SIG-M5 treated with dmso at 0.1 percent for 504 hours (cell line): ENCODE results near the gene CDH4.
"Not testable (repeated sequence)": the region's sequence is repeated elsewhere in the genome, so short reads cannot be mapped to it uniquely, and the experiment has no call there.

ENCODE experiments used
- DNase-seq: peaks from one replicate; lab custom pipeline; 2025; ENCODE audit not compliant: unreplicated experiment; lab: John Stamatoyannopoulos, UW

The CDH4 gene

DNA sequence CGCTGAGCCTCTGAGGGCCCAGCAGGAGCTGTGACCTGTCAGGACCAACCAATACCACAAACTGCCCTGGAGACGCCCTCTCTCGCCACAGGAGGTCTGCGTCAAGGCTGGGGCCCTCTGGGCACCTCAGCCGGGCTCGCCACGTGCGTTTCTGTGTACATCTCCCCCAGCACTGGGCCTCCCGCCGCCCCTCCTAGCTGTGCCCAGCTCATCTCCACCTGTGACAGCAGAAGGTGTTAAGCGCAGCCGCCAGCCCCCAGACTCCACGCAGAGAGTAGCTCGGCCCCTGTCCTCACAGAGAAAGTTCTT, 722.2 kb downstream of the CDH4 start:
- DNase-seq, result no peak

DNA sequence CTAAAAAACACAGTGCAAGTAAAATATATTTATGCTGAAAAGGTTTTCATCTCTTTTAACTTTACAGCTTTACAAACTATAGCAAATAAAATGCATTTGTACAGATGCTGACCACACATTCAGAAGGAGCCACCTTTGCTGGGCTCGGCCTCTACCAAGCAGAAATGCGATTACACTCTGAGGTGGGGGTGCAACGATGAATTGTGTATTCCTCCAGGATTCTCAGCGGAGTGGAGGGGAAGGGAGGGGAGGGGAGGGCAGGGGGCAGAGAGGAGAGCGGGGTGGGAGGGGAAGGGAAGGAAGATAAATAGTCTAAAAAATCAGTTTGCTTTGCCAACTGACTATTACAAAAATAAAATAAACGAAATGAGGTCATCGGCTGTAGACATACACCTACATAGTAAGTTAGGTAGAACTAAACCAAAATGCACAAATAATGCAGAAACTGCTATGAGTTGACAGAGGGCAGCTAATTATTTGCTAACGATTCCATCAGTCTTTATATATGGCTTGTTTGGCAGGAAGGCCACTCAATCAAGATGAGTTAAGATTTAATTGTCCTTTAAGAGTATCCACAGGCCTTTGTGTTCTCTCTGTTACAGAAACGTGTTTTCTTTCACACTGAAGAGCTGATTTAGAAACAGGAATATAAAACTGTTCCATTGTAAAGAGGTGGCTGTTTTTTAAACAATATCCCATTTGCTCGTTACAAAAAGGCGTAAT, 723.5 kb downstream of the CDH4 start:
- DNase-seq, result no peak

DNA sequence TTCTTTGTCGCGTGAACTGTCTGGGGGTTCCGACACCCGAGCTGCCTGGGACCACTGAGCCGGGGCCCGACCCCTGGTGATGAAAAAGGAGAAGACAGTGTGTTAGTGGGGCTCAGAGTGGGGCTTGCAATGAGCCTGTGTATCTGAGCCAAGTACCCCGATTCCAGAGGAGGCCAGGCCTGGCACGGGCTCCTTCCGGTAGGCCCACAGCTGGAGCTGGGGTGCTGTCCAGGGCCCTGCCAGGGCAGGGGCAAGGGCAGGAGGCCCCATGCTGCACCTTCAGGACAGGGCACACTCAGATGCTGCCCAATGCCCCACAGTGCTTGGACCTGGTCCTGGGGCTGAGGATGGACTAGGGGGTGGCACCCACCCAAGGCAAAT, 724.2 kb downstream of the CDH4 start:
- DNase-seq, result no peak

DNA sequence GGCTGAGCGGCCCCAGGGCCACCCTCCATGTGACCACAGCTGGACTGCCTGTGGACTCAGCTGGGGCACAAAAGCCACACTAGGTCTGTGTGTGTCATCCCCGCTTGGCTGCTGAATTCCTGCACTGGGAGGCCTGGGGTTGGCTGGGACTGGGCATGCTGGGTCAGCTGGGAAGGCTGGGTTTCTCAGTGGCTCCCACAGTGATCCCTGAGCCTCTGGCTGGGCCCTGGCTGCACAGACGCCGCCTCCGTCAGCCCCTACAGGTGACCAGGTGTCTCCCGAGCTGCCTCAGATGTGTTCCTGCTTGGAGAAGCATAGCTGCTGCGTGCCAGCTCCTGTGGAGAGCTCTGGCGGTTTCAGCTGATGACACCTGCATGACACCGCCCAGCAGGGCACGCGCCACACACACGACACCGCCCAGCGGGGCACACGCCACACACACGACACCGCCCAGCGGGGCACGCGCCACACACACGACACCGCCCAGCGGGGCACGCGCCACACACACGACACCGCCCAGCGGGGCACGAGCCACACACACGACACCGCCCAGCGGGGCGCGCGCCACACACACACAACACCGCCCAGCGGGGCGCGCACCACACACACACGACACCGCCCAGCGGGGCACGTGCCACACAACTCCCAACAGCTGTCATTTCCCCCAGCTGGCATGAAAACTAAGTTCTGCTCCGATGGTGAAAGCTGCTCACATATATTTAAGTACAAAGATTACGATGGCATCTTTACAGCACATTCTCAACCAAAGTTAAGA, 724.8 kb downstream of the CDH4 start:
- no peak for DNase-seq

DNA sequence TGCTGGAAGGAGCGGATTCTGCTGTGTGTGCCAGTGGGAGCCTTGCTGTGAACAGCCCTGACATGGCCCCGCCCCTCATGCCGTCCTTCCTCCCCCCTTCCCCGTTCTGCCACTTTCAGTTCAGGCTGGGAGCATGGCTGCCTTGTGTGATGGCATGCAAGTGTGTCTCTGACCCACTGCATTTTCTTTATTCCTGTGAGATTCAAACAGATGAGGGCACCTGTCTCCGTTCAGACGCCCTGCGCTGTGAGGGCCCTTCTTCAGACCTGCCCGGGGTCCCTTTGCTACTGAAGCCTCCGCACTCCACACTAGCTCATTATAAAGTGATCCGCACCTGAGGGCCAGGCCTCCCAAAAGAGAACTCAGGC, 725.3 kb downstream of the CDH4 start:
- no peak for DNase-seq

DNA sequence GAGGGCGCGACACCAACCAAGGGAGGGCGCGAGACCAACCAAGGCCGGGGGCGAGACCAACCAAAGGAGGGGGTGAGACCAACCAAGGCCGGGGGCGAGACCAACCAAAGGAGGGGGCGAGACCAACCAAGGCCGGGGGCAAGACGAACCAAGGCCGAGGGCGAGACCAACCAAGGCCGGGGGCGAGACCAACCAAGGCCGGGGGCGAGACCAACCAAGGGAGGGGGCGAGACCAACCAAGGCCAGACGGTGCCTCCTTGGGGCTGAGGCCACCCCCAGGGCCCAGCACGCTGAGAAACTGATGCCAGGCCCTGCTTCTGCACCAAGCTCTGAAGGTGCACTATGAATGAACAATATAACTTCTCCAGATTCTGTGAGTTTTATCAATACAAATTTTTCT, 726.4 kb downstream of the CDH4 start:
- no peak for DNase-seq

DNA sequence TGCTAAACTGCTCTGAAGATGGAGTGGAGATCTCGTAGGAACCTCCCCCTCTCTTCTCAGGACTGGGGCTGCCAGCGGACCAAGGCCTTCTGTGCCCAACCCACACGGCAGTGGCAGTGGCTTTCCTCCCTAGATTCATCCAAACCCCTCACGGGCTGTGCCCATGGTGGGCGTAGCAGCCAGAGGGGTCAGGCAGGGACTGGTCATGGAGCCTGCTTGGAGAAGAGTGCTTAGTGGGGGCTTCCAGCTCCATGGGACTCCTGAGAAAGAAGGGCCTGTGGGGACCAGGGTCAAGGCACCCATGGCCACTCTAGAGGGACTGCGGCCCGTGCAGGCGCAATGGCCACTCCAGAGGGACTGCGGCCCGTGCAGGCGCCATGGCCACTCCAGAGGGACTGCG, 727.0 kb downstream of the CDH4 start:
- no peak for DNase-seq

DNA sequence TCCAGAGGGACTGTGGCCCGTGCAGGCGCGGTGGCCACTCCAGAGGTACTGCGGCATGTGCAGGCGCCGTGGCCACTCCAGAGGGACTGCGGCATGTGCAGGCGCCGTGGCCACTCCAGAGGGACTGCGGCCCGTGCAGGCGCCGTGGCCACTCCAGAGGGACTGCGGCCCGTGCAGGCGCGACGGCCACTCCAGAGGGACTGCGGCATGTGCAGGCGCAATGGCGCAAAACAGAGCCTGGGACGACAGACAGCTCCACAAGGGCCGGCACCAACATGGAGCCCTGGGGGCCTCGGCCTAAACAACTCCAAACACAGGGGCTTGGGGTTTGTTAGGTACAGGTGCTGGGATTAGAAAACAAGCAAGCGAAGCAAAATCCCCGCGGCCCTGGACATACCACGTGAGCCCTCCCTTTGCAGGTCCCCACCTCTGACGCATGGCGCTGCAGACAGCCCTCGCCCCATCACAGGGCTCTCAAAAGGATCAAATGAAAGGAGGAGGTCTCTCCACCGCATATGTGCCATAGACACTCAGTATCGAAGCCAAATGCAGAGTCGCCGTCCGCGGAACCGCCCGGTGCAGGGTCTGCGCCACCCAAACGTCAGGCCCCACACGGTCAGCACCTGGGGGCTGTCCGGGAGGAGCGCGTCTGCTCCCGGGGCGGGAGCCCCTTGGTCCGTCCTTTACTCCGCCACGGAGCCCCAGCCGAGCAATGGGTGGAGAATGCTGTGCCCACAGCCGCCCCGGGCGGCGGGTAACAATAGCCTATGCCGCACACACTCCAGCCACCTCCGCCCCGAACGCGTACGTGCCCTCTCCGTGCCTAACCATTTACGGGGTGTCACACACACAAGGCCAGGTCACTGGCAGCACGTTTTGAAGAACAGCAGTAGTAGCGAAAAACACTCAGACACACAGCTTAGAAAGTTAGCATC, 727.9 kb downstream of the CDH4 start:
- DNase-seq, result no peak

DNA sequence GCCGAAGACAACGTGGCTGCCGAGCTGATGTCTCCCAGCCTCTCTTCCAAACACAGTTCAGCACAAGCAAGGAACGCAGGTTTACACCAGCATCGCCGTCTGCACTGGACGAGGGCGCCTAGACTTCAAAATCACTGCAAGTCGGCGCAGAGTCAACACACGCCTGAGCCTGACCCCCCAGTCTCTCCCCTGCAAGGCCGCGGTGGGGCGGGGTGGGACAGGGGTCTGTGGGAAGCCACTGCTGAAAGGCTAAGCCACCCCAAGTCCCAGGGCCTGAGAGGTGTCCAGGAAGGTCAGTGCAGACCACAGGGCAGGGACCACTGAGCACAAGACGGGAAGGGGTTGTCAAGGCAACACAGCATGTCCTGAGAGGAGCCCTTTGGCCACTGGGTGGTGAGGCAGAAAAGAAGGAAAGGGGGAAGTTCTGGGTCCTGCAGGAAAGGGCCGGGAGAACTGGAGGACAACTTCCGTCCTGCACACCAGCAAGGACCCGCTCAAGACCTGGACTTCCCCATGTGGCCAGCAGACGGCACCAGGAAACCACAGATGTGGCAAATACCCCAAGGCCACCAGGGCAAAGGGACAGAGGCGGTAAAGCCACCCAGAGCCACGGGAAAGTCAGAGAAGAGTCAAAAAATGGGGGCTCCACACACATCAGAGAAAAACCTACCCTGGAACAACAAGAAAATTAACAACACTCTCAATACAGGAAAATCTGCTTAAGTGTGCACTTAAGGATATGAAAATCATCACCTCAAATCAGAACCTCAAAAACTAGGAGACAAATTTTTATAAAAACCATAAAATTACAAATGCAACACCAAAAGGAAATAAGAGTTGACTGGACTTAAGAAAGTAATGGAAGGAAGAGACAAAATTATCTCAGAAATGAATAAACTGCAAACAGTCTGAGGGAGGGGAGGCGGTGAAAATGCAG, 728.9 kb downstream of the CDH4 start:
- peak; percentile 33 for DNase-seq

DNA sequence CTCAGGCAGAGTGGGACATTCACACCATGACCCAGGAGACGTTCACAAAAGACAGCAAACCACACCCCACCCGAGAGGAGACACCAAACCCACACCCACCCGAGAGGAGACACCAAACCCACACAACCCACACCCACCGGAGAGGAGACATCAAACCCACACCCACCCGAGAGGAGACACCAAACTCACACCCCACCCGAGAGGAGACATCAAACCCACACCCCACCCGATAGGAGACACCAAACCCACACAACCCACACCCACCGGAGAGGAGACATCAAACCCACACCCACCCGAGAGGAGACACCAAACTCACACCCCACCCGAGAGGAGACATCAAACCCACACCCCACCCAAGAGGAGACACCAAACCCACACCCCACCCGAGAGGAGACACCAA, 729.6 kb downstream of the CDH4 start:
- not testable (repeated sequence) for DNase-seq

DNA sequence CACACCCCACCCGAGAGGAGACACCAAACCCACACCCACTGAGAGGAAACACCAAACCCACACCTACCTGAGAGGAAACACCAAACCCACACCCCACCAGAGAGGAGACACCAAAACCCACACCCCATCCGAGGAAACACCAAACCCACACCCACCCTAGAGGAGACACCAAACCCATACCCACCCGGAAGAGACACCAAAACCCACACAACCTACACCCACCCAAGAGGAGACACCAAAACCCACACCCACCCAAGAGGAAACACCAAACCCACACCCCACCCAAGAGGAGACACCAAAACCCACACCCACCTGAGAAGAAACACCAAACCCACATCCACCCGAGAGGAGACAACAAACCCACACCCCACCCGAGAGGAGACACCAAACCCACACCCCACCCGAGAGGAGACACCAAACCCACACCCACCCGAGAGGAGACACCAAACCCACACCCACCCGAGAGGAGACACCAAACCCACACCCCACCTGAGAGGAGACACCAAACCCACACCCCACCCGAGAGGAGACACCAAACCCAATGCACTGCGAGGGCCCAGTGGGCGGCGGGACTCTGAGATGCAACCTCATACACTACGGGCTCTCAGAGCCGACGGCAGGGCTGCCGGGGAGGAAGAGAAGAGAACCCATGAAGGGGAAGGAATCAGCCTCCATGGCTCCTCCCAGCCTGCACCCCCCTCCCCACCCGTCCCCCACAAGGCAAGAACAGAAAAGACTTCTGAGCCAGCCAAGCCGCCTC, 730.3 kb downstream of the CDH4 start:
- no peak for DNase-seq

DNA sequence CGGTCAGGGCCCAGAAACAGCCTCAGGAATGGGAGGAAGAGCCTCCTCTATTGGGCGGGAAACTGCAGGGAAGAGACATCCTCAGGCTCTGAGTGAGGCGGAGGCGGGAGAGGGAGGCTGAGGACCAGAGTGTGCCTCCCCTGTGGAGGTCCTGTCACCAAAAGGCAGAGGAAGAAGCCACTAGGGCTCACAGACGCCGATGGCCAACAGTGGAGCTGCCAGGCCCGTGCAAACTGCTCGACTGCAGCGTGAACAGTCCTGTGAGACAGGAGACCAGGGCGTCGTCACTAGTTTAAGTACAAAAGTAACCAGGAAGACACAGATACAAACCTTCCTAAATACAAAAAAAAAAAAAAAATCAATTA, 730.9 kb downstream of the CDH4 start:
- no peak for DNase-seq

DNA sequence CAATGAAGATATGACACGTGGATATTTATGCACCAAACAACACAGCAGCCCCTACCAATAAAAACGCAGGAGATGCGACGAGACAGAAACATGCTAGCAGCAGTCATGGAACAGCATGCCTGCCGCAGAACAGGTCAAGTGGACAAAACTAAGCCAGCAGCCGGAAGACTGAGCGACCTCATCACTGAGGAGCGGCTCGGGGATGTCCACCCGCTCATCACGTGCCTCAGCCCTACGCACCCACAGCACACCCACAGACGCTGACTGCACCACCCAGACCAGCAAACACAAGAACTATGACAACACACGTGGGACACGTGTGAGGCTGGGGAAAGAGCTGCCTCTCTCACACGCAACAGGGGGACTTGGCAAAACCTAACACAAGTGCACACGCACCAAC, 731.9 kb downstream of the CDH4 start:
- DNase-seq, result no peak

DNA sequence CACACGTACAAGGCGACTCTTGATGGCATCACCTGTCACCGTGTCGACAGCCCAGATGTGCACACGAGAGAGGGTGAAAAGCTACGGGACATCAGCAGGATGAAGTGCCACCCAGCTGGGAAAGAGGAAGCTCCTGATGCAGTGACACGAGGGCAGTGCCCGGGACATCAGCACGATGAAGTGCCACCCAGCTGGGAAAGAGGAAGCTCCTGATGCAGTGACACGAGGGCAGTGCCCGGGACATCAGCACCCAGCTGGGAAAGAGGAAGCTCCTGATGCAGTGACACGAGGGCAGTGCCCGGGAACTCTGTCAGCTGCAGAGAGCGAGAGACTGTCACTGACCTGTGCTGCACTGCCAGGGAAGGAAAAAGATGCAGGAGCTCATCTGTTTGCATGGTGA, 732.4 kb downstream of the CDH4 start:
- DNase-seq, result not testable (repeated sequence)

DNA sequence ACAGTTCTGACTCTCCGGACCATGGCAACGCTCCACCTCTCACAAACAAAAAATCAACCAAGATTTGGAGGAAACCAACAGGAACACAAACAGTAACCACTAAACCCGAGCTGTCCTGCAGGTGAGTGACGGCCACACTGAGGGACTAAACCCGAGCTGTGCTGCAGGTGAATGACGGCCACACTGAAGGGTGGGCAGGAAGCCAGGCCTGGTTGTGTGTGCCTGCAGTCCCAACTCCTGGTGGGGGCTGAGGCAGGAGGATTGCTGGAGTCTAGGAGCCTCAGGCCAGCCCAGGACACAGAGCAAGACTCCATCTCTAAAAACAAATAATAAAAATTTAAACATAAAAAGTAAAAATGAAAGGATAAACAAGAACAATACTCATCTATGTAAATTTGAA, 733.0 kb downstream of the CDH4 start:
- no peak for DNase-seq

DNA sequence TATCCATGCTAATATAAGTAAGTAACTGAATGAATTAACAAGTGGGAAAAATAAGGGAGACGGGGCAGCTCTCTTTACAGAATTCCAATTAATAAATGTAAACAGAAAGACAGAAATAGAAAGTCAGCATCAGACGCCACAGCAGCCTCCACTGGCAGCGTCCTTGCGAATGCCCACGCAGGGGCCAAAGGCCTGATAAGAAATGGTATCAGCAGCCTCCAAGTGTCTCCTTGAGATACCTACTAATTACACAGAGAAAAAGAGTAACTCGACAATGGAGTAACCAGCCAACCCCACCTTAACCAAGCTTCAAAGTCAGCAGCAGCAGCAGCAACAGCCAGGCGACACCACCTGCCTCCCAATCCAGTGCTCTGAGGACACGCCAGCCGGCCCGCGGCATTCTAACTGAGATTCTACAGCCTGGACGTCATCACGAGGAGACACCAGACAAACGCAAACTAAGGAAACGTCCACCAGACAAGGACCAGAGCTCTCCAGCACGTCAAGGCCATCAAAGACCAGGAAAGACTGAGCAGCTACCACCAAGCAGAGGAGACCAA, 734.8 kb downstream of the CDH4 start:
- no peak for DNase-seq

DNA sequence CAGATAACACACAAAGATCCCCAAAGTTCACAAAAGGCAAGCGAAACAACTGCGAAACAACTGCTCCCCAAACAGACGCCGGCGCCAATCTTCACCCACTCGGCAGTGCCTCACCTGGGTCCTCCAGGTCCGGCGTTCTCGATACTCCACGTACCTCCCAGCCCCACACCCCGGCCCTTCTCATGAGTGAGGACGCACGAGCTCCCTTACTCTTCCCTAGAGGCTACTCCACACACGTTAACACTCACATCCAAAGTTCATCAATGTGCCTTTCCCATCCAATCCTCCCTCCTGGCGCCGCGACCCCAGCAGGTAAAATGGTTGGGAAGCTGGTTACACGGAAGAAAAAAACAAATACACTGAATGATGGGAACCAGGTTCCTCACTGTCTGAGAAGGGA, 736.6 kb downstream of the CDH4 start:
- no peak for DNase-seq

DNA sequence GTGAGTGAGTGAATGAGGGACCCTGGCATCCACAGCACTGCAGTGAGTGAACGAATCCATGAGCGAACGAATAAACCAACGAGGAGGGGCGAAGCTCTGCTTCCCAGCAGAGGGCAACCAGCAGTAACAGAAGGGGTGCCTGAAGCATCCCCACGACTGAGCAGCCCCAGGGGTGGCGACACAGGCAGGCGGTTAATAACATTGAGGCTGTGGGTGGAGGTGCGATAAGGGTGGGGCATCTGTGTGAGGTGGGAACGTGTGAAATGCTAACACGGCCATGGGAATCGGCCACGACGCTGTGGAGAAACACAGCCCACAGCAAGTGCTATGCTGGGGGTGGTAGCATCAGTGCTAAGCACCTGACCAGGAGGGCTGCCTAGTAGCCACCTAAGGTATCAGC, 737.7 kb downstream of the CDH4 start:
- DNase-seq, result no peak
